Spinal cord (tissue), 10 donors: Measurements from ENCODE around the gene NUP50. TPM values are rescaled to one million over a fixed set of nuclear protein-coding genes. Genes with fewer than 3 reads are reported as not detected.

ENCODE experiments used
- DNase-seq, 6 donors: peaks; one replicate each; pipeline versions ENCODE4 v3.0.0 to v3.0.0-alpha.2; 2013 to 2015; ENCODE audit warnings: low spot score in 6 of 6, low read depth in 4 of 6
- H3K27ac ChIP-seq: one replicate; pipeline ENCODE4 v1.5.1; 2013; ENCODE audit warnings: low read depth, low read length, control low read depth
- H3K27me3 ChIP-seq: one replicate; pipeline ENCODE4 v1.6.1; 2013; ENCODE audit warnings: low read length; ENCODE audit not compliant: control insufficient read depth, insufficient read depth
- H3K36me3 ChIP-seq: one replicate; pipeline ENCODE4 v1.6.1; 2013; ENCODE audit warnings: low read length; ENCODE audit not compliant: control insufficient read depth, insufficient read depth
- H3K4me1 ChIP-seq: one replicate; pipeline ENCODE4 v1.6.1; 2013; ENCODE audit warnings: low read length; ENCODE audit not compliant: control insufficient read depth, insufficient read depth
- H3K4me3 ChIP-seq: one replicate; pipeline ENCODE4 v1.5.1; 2013; ENCODE audit warnings: low read depth, low read length, control low read depth
- H3K9me3 ChIP-seq: one replicate; pipeline ENCODE4 v1.6.1; 2013; ENCODE audit warnings: low read length; ENCODE audit not compliant: control insufficient read depth, insufficient read depth
- WGBS: methylation state at CpG from one replicate; pipeline ENCODE4 v1.1.5; 2013; ENCODE audit warnings: missing lambda C conversion rate; ENCODE audit not compliant: insufficient coverage; 5-methylcytosine and 5-hydroxymethylcytosine counted together
- polyA plus RNA-seq, 2 donors: library from polyadenylated mRNA; unstranded; fragments of 120-200 nt; gene quantifications; one replicate each; pipeline ENCODE4 v1.2.1, GENCODE V29; 2013; ENCODE audit not compliant: insufficient read length in 2 of 2
- total RNA-seq, 2 donors: library from RNA; depleted of rRNA in 1 of 2; stranded (reverse); fragments of 120-200 nt in 1 of 2; fragments of >200 nt in 1 of 2; gene quantifications; one replicate each; pipeline versions ENCODE4 v1.2.3 to v1.2.4, GENCODE V29; 2013 to 2014
- donor health status: healthy.

Gene NUP50
- total and polyA plus RNA-seq, 4 donors = 37.2 to 41.0 (median 39.1) TPM

DNA sequence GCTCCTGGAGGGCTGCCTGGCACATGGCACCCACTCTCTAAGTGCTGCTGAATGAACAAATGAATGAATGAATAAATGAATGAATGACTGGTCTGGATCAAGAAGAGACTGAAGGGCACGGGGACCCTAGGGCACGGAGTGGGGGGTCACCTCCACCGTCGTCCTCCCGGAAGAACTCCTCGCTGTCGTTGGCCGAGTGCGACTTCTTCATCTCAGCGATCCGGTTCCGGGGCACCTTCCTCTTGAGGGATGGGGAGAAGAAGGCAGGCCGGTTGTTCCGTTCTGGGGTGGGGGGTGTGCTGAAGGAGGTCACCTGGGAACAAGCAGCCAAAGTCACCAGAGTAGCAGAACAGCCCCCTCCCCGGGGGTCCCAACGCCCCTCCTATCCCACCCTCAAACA is 36.0 kb downstream of the NUP50 start:
- Histone ChIP-seq H3K4me3 (no peak overlapping the region), H3K36me3 (peaks cover 93% of the 10 kb centered on the region), H3K9me3 (no peaks in the 10 kb centered on the region), H3K27me3 (no peaks in the 10 kb centered on the region), H3K27ac (no peak overlapping the region), H3K4me1 (peaks cover 6% of the 10 kb centered on the region)
- 93% methylated on average over 15 of the region's 16 CpGs for WGBS
- no peak for DNase-seq

DNA sequence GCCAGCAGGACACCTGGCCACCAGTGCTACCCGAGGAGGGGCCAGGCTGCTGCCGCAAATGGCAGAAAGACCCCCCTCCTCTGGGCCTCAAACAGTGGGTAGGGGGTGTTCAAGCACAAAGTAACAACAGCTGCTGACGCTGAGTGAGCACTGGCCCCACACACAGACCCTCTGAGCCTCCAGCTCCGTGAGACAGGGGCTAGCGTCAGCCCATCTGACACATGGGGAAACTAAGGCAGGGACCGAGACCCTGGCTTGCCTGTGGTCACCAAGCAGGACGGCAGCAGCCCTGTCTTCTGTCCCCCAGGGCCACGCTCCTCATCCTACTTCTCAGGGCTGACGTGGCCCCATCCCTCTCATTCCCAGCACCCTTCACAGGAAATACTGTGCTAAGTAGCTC is 36.5 kb downstream of the NUP50 start:
- Histone ChIP-seq H3K27me3 (no peaks in the 10 kb centered on the region), H3K9me3 (no peaks in the 10 kb centered on the region), H3K4me1 (peaks cover 6% of the 10 kb centered on the region), H3K27ac (no peak overlapping the region), H3K36me3 (peaks cover 93% of the 10 kb centered on the region), H3K4me3 (no peak overlapping the region)
- WGBS = 79% methylated on average over 9 of the region's 9 CpGs
- no peak for DNase-seq

DNA sequence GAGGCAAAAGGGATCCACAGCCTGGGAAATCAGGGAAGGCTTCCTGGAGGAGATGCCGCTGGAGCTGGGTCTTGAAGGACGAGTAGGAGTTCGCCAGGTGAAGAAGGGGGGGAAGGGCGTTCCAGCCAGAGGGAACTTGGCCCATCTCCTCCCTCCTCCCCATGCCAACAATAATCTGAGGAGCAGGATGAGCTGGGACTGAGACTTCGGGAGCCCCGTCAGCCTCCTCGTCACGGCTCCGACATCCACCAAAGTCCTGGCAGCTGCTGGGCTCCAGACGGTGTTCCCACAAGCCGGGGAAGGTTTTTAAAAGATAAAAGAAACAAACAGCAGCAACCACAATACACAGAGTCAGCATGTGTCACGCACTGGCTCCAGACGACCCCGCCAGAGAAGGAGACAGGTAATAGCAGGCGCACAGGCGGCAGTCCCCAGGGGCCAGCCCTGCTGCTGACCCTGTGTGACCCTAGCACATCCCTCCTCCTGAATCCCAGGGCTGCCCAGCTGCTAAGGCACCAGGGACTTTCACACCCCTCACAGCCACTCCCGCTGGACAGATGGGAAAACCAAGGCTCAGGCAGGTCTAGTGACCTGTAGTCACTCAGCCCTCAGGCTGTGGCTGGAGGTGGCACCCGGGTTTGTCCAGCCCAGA is 37.3 kb downstream of the NUP50 start:
- Histone ChIP-seq H3K4me1 (peaks cover 6% of the 10 kb centered on the region), H3K27ac (no peak overlapping the region), H3K27me3 (no peaks in the 10 kb centered on the region), H3K4me3 (no peak overlapping the region), H3K9me3 (no peaks in the 10 kb centered on the region), H3K36me3 (peaks cover 93% of the 10 kb centered on the region)
- DNase-seq = no peak
- WGBS = 69% methylated on average over 9 of the region's 18 CpGs

DNA sequence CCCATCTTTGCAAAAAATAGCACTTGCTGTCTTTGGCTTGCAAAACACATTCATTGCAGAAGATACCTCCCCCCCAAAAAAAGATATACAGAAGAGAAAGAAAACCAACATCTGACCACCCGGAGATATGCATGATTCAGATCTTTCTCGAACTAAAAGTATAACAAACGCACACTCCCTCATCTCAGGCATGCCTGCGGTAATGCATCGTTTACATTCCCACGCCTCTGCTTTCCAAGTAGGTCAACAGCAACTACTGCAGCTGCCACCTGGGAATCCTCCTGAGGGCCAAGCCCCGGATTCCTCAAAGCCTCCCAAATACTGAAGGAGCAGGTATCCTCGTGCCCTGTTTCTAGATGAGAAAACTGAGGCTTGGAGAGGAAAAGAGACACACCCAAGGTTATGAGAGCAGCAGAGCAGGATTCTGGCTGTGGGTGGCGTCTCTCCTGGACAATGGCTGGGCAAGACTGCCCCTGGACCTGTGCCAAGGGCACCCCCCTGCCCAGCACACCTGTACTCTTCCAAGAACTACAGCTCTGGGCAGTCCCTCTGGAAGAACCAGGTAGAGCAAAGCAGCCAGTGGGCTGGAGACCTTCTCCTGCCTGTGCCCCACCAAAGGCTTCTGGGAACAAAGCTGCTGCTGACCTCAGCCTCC is 38.1 kb downstream of the NUP50 start:
- peak overlapping the region; percentile 33 for H3K27ac ChIP-seq
- peaks cover 85% of the 10 kb centered on the region for H3K36me3 ChIP-seq
- peaks cover 6% of the 10 kb centered on the region for H3K4me1 ChIP-seq

DNA sequence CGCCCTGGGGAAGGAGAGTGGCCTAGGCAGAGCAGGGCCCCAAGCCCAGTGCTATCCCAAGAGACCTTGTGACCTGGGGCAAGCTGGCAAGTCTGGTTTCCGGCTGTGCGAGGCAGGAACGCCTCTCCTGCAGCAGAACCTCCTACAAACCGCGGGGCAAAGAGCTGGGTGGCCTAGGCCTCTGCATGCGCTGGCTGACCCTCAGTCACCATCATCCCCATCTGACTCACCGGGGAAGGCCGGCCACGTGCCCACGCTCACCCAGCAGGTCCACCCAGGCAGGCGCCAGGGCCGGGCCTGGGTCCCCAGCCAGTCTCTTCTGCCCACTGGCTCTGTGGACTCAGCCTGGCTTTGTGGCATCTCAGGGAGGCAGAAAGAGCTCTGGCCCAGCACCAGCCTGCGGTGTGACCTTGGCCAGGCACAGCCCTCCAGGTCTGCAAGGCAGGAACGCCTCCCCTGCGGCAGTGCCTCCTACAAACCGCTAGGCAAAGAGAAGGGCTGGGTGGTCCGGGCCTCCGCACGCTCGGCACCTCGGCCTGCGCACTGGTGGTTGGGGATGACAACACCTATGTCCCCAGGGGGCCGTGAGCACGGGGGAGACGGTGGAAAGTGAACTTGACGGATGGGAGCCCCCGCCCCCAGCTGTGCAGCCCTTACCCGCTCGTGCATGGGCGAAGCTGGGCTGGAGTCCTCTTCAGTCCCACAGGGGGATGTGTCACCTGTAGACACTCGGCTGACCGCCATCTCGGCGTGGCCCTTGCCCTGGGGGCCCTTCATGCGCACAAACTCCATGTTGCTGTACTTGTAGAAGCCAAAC is 38.8 kb downstream of the NUP50 start:
- peaks cover 6% of the 10 kb centered on the region for H3K4me1 ChIP-seq
- peaks cover 82% of the 10 kb centered on the region for H3K36me3 ChIP-seq
- H3K4me3 ChIP-seq = no peak overlapping the region
- H3K27me3 ChIP-seq = no peaks in the 10 kb centered on the region
- no peak overlapping the region for H3K27ac ChIP-seq
- DNase-seq = no peak
- WGBS = 93% methylated on average over 36 of the region's 36 CpGs
- no peaks in the 10 kb centered on the region for H3K9me3 ChIP-seq

More for the DNA sequence above, 38.1 kb downstream of the NUP50 start:
- no peak for DNase-seq
- no peaks in the 10 kb centered on the region for H3K27me3 ChIP-seq
- WGBS = 76% methylated on average over 7 of the region's 9 CpGs
- no peak overlapping the region for H3K4me3 ChIP-seq
- H3K9me3 ChIP-seq = no peaks in the 10 kb centered on the region

DNA sequence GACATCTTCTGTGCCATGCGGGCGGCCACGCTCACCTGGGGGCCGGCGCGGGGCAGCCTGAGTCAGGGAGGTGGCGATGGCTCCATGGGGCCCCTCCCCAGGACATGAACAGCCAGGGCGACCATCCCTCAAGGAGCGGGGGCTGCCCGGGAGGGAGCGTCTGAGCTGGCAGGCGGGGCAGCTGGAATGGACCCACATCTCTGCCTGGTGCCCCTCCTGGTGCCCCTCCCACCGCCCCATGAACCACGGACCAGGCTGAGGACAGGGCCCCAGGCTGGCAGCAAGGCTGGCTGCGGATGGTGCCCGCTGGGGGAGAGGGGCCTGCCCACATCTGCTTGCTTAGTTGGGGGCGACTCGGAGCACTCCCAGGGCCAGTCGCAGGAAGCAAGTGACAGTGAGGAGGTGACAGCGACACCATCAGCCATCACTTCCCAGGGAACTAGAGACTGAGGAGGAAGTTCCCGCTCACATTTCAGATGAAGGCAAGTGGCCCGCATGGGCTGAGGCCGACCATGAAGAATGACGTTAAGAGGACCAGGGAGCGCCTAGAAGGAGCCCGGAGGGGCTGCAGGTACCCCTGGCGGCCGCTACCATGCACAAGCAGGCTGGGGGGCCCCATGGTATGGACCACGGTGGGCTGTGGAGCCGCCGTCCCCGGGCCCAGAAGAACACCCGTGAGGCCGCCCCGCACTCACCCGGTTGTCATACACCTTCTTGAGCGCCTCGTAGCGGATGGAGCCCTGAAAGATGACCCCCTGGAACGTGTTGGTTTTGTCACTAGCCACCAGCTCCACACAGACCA is 39.6 kb downstream of the NUP50 start:
- Histone ChIP-seq H3K27me3 (no peaks in the 10 kb centered on the region), H3K9me3 (no peaks in the 10 kb centered on the region), H3K4me3 (no peak overlapping the region), H3K36me3 (peaks cover 79% of the 10 kb centered on the region), H3K4me1 (peaks cover 8% of the 10 kb centered on the region), H3K27ac (no peak overlapping the region)
- DNase-seq = no peak
- WGBS = 92% methylated on average over 40 of the region's 40 CpGs

DNA sequence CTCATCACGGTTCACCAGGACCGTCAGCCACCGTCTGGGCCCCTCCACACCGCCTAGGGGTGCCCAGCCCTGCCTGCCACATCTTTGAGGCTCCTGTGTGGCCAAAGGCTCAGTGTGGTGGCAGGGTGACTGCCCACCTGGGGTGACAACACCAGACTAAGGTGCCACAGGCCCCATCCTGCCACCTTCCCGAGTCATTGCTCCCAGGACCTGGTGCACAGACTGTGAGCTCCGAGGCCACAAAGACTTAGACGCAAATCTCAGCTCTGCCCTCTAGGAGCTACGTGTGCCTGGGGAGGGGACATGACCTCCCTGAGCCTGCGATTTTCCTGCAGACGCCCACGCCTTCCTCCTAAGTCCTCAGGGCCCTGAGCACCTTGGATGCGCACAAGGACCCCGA is 40.5 kb downstream of the NUP50 start:
- Histone ChIP-seq H3K9me3 (no peaks in the 10 kb centered on the region), H3K36me3 (peaks cover 79% of the 10 kb centered on the region)
- WGBS = 78% methylated on average over 13 of the region's 13 CpGs

DNA sequence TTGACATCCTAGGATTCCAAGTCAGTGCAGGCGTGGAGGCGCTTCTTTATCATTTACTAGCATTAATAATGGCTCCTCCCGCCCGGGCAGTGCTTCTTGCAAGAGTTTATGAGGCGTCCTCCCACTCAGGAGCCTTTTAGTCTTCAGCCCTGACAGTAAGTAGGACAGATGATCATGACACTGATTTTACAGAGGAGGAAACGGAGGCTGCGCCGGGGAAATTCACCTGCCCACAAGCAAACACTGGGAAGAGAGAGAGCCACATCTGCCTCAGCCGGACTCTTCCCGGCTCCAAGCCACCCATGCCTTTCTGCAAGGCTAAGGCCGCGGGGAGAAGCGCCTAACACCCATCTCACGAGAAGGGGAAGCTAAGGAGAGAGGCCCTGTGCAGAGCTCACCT is 41.1 kb downstream of the NUP50 start:
- Histone ChIP-seq H3K9me3 (no peaks in the 10 kb centered on the region), H3K36me3 (peaks cover 77% of the 10 kb centered on the region), H3K4me3 (no peak overlapping the region), H3K27me3 (no peaks in the 10 kb centered on the region), H3K27ac (no peak overlapping the region), H3K4me1 (peaks cover 22% of the 10 kb centered on the region)
- DNase-seq = peak in 1 of 6 donors; percentile 39
- WGBS = 71% methylated on average over 7 of the region's 14 CpGs

More for the DNA sequence above, 40.5 kb downstream of the NUP50 start:
- Histone ChIP-seq H3K27ac (no peak overlapping the region), H3K4me3 (no peak overlapping the region), H3K27me3 (no peaks in the 10 kb centered on the region), H3K4me1 (peaks cover 17% of the 10 kb centered on the region)
- DNase-seq = no peak

DNA sequence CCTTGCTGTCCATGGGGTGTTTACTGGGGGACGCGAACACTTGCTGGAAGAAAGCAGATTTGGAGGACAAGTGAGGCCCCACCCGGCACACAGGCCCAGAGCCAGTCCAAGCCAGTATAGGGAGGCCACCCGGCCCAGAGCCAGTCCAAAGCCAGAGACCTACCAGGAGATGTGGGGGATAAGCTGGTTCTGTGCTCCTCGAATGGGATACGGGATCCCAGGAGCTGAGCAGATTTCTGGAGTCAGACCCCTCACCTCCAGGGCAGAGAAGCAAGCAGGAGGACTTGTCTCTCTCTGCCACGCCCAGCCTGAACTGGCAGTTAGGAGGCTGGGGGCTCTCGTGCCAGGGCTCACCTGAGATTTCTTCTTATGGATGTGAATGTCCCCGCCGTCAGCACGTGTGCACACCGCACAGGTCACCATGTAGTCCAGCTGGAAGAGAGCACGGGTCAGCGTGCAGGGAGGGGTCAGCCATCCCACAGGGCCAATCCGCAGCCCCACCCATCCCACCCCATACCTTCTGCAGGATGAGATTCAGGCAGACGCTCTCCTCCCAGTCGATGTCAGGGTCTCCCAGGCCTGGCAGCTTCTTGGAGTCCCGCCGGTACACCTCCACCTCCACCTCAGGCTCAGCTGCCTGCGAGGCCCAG is 41.7 kb downstream of the NUP50 start:
- no peaks in the 10 kb centered on the region for H3K27me3 ChIP-seq
- WGBS = 92% methylated on average over 19 of the region's 20 CpGs
- H3K4me3 ChIP-seq = no peak overlapping the region
- no peak for DNase-seq
- H3K9me3 ChIP-seq = no peaks in the 10 kb centered on the region
- no peak overlapping the region for H3K27ac ChIP-seq
- H3K36me3 ChIP-seq = peaks cover 77% of the 10 kb centered on the region
- peaks cover 28% of the 10 kb centered on the region for H3K4me1 ChIP-seq
